Keratinocyte (primary cell): ENCODE results near the gene TRIM8. TPM values are rescaled to one million over a fixed set of nuclear protein-coding genes. Genes with fewer than 3 reads are reported as not detected.

Source experiments
- DNase-seq: peaks from one replicate; pipeline ENCODE4 v3.0.0-alpha.2; 2011; ENCODE audit warnings: low read depth, missing footprints, low spot score
- FAIRE-seq: peaks from 2 replicates; lab custom pipeline; 2011; peaks lifted over from hg19 to GRCh38; lab: Jason Lieb, UNC
- H2AFZ ChIP-seq: 2 replicates; pipeline ENCODE4 v1.6.0; 2012; ENCODE audit warnings: low read length, control low read depth, inconsistent platforms; ENCODE audit not compliant: control insufficient read depth
- H3K27ac ChIP-seq: 2 replicates; pipeline ENCODE4 v1.5.1; 2011; ENCODE audit warnings: low read length; ENCODE audit not compliant: control insufficient read depth, insufficient read depth
- H3K27me3 ChIP-seq: 3 replicates; pipeline ENCODE4 v1.6.0; 2011; ENCODE audit warnings: low read length; ENCODE audit not compliant: control insufficient read depth, insufficient read depth; ENCODE audit errors: extremely low read depth
- H3K36me3 ChIP-seq, 2 experiments: 2 replicates in 1 of 2; 3 replicates in 1 of 2; pipeline ENCODE4 v1.5.1; 2011; ENCODE audit warnings: low read length in 2 of 2, mild to moderate bottlenecking in 1 of 2; ENCODE audit not compliant: control insufficient read depth in 2 of 2, insufficient read depth in 2 of 2; ENCODE audit errors: extremely low read depth in 1 of 2
- H3K4me1 ChIP-seq: 3 replicates; pipeline ENCODE4 v1.5.1; 2011; ENCODE audit warnings: low read length; ENCODE audit not compliant: control insufficient read depth, insufficient read depth; ENCODE audit errors: extremely low read depth
- H3K4me2 ChIP-seq: 3 replicates; pipeline ENCODE4 v1.6.0; 2011; ENCODE audit warnings: low read depth, low read length; ENCODE audit not compliant: control insufficient read depth, insufficient read depth; ENCODE audit errors: extremely low read depth
- H3K4me3 ChIP-seq, 3 experiments: fragments of 200-600 bp in 1 of 3; sonication (generic) in 1 of 3; 2 replicates in 2 of 3; 3 replicates in 1 of 3; pipeline ENCODE4 v1.5.1; 2011 to 2016; ENCODE audit warnings: low read length in 3 of 3, mild to moderate bottlenecking in 3 of 3, control low read depth in 2 of 3, inconsistent platforms in 1 of 3, low read depth in 1 of 3, mixed read lengths in 1 of 3, mixed run types in 1 of 3, moderate library complexity in 1 of 3; ENCODE audit not compliant: control insufficient read depth in 2 of 3, insufficient read depth in 2 of 3; ENCODE audit errors: extremely low read depth in 1 of 3
- H3K79me2 ChIP-seq: 2 replicates; pipeline ENCODE4 v1.6.0; 2012; ENCODE audit warnings: low read length; ENCODE audit not compliant: control insufficient read depth, insufficient read depth
- H3K9ac ChIP-seq: 3 replicates; pipeline ENCODE4 v1.6.0; 2011; ENCODE audit warnings: low read length; ENCODE audit not compliant: control insufficient read depth, insufficient read depth; ENCODE audit errors: extremely low read depth
- H3K9me1 ChIP-seq: 3 replicates; pipeline ENCODE4 v1.6.0; 2011; ENCODE audit warnings: low read length; ENCODE audit not compliant: control insufficient read depth, insufficient read depth; ENCODE audit errors: extremely low read depth
- H3K9me3 ChIP-seq: 2 replicates; pipeline ENCODE4 v1.5.1; 2012; ENCODE audit warnings: low read depth, low read length; ENCODE audit not compliant: control insufficient read depth
- H4K20me1 ChIP-seq: 3 replicates; pipeline ENCODE4 v1.6.0; 2011; ENCODE audit warnings: low read length; ENCODE audit not compliant: control insufficient read depth, insufficient read depth; ENCODE audit errors: extremely low read depth
- EZH2 ChIP-seq: IDR thresholded peaks from one replicate; pipeline ENCODE4 v1.6.1; 2012; ENCODE audit warnings: inconsistent platforms, mild to moderate bottlenecking, low read length, moderate library complexity
- dilution Hi-C: fragments of 300-500 bp; cut with MboI; formaldehyde crosslinking; loops from one replicate; pipeline ENCODE4 v1.7.0; 2020; ENCODE audit warnings: low sequenced_read_pairs; ENCODE audit not compliant: extremely low pct_ligation_motif_present
- polyA plus RNA-seq, 5 experiments: library from polyadenylated mRNA; depleted of rRNA in 3 of 5; stranded (reverse) in 3 of 5; stranded (forward) in 1 of 5; unstranded in 1 of 5; fragments of >200 nt; gene quantifications; 1 replicate in 1 of 5; 2 replicates in 3 of 5; 3 replicates in 1 of 5; pipeline versions ENCODE4 v1.2.1 to v1.2.3, GENCODE V29; 2011 to 2012; ENCODE audit warnings: missing spikeins in 2 of 5, low read depth in 1 of 5, low replicate concordance in 1 of 5
- TF ChIP-seq, protein P1 (sequence below), 3 experiments: IDR thresholded peaks in 1 of 3; conservative IDR thresholded peaks in 1 of 3; optimal IDR thresholded peaks in 1 of 3; 2 replicates in 2 of 3; 3 replicates in 1 of 3; pipeline versions ENCODE3 to v1.5.1; 2011; ENCODE audit warnings: low read length in 3 of 3, mild to moderate bottlenecking in 3 of 3, moderate library complexity in 2 of 3, control low read depth in 1 of 3, inconsistent platforms in 1 of 3; ENCODE audit not compliant: insufficient read depth in 2 of 3; ENCODE audit errors: extremely low read depth in 1 of 3

Gene TRIM8
- polyA plus RNA-seq, 1 donor (not counting 4 experiments of a cell fraction or from before 2014, with no cell fraction given): 24.8 TPM

DNA sequence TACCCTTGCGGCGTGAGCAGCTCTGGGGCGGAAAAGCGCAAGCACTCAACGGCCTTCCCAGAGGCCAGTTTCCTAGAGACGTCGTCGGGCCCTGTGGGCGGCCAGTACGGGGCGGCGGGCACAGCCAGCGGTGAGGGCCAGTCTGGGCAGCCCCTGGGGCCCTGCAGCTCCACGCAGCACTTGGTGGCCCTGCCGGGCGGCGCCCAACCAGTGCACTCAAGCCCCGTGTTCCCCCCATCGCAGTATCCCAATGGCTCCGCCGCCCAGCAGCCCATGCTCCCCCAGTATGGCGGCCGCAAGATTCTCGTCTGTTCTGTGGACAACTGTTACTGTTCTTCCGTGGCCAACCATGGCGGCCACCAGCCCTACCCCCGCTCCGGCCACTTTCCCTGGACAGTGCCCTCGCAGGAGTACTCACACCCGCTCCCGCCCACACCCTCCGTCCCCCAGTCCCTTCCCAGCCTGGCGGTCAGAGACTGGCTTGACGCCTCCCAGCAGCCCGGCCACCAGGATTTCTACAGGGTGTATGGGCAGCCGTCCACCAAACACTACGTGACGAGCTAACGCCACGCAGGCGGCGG lies 12.6 kb downstream of the TRIM8 start:
- Histone ChIP-seq H3K4me2 (no peak overlapping the region), H3K27me3 (no peaks in the 10 kb centered on the region), H3K9ac (no peak overlapping the region), H3K79me2 (peaks cover 17% of the 10 kb centered on the region), H2AFZ (no peak overlapping the region), H3K4me3 (no peak overlapping the region), H4K20me1 (peaks cover 1% of the 10 kb centered on the region), H3K9me3 (no peaks in the 10 kb centered on the region), H3K9me1 (no peaks in the 10 kb centered on the region), H3K4me1 (peaks cover 15% of the 10 kb centered on the region), H3K27ac (no peak overlapping the region), H3K36me3 (peaks cover 26 to 35% of the 10 kb centered on the region in 2 experiments)
- no peak for DNase-seq
- no peak for FAIRE-seq
- TF ChIP-seq, protein P1, sequence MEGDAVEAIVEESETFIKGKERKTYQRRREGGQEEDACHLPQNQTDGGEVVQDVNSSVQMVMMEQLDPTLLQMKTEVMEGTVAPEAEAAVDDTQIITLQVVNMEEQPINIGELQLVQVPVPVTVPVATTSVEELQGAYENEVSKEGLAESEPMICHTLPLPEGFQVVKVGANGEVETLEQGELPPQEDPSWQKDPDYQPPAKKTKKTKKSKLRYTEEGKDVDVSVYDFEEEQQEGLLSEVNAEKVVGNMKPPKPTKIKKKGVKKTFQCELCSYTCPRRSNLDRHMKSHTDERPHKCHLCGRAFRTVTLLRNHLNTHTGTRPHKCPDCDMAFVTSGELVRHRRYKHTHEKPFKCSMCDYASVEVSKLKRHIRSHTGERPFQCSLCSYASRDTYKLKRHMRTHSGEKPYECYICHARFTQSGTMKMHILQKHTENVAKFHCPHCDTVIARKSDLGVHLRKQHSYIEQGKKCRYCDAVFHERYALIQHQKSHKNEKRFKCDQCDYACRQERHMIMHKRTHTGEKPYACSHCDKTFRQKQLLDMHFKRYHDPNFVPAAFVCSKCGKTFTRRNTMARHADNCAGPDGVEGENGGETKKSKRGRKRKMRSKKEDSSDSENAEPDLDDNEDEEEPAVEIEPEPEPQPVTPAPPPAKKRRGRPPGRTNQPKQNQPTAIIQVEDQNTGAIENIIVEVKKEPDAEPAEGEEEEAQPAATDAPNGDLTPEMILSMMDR (optimal IDR thresholded peaks at IDR 0.05 in 1 of 3, IDR thresholded peaks at IDR 0.05 in 1 of 3, conservative IDR thresholded peaks at IDR 0.05 in 1 of 3; ENCODE audit: extremely low read depth in 1 of 3, insufficient read depth in 2 of 3, low read length in 3 of 3): no peak
- no peak for TF ChIP-seq EZH2
- dilution Hi-C loops: no loop called here

DNA sequence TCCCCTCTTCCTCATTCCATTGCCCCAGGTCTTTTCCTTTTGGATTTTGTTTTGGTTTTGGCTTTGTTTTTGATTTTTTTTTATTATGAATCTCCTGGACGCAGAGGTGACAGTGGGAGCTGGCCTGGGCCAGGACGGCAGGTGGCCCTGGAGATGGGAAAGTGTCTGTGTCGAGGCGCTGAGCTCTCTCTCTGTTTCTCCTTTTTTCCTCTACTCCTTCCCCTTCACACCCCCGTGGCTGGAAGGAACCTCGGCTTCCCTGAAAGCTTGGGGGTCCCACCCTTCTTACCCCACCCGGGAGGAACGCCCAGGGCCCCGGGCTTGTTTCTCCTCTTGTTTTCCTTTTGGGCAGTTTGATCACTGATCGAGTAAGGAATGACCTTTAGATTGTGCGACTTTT lies 13.2 kb downstream of the TRIM8 start:
- FAIRE-seq (no peak), DNase-seq (no peak)
- Histone ChIP-seq H3K4me1 (peaks cover 15% of the 10 kb centered on the region), H3K27ac (no peak overlapping the region), H3K9me1 (no peaks in the 10 kb centered on the region), H3K27me3 (no peaks in the 10 kb centered on the region), H3K4me2 (no peak overlapping the region), H3K36me3 (peaks cover 24 to 35% of the 10 kb centered on the region in 2 experiments), H3K79me2 (peaks cover 12% of the 10 kb centered on the region), H3K9me3 (no peaks in the 10 kb centered on the region), H3K9ac (no peak overlapping the region), H4K20me1 (no peaks in the 10 kb centered on the region), H3K4me3 (no peak overlapping the region), H2AFZ (no peak overlapping the region)
- TF ChIP-seq EZH2: no peak
- TF ChIP-seq, protein P1 (optimal IDR thresholded peaks at IDR 0.05 in 1 of 3, IDR thresholded peaks at IDR 0.05 in 1 of 3, conservative IDR thresholded peaks at IDR 0.05 in 1 of 3; ENCODE audit: extremely low read depth in 1 of 3, insufficient read depth in 2 of 3, low read length in 3 of 3): no peak
- dilution Hi-C loops: no loop called here
